Measurements from ENCODE around the gene GPER1.

Gene GPER1

DNA sequence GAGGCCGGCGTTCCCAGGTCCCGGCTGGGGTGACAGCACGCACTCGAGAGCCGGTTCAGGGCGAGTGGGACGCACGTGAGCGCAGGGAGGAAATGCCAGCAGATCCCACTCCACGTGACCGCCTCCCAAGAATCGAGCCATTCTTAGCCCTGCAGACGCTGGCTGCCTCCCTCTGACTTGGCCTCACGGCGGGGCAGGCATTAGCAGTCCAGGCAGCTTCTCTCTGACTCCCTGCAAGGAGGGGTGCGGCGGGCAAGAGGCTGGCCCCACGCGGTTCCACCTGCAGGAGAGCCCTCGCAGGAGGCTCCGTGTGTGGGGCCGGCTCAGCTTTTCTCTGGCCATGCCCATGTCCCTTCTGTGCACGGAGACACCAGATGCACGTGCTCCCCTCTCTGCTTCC lies 33.5 kb upstream of the GPER1 start:
- DNase-seq: no peak

DNA sequence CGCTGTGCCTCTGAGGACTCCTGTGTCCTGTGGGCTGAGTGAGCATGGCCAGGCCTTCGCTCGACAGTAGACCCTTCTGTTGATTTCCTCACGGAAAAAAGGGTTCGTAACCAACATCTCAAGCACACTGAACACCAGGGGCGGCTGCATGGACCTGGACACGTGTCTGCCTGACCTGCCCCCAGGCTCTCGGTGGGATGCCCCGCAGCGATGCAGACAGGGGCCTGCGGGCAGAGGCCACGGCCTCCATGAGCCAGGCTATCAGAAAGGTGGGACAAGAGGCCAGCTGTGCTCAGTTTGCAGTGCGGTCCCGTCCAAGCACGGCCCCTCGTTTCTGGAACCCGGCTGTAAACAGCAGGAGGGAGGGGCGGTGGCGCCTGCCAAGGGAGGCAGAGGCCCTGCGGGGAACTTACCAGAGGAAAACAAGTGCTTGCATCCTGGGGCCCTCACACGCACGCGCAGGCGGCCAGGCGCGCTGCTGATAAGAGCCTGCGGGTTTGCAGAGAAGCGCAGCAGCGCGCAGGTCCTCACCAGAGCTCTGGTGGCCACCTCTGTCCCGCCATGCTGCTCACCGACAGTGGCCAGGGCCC lies 33.0 kb upstream of the GPER1 start:
- peak; percentile 68 for DNase-seq

GRCh38 chr7:1055491-1055955 lies 32.4 kb upstream of the GPER1 start:
- DNase-seq: no peak

DNA sequence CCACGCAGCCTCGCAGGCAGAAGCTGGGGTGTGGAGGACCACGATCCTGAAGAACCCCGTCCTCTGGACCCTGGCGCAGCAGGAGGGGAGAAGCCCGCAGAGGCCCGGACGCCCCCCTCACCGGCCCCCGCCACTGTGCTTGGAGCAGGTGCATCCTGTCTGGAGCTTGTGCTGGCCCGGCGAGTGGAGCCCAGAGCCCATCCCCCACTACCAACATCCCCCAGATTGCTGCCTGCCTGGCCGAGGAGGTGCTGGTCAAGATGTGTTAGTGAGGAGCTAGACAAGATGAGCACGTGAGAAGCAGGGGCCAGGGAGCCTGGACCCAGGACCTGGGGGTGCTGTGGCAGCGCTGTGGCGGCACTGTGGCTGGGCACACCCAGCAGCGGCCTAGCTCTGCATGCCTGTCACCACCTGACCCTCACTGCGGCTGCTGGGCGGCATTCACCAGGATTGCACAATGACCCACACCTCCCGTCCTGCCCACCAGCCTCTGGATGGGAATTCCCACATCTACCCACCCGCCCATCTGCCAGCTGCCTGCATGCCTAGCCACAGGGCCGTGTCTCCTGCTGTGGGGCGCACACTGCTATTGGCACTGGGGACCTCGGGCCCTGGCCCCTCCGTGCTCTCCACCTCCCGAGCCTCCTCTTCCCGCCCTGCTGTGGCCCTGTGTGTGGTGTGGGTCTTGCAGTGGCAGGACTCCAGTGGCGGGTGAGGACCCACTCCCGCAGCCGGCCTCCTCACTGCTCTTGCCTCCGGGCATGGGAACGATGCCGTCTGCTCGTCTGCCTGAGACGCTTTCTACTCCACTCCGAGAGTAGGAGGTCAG lies 31.7 kb upstream of the GPER1 start:
- DNase-seq: no peak

- no peak for DNase-seq
Observed at GRCh38 chr7:1056785-1057410, 31.0 kb upstream of the GPER1 start.

GRCh38 chr7:1057416-1058291 lies 30.3 kb upstream of the GPER1 start:
- DNase-seq: no peak

DNA sequence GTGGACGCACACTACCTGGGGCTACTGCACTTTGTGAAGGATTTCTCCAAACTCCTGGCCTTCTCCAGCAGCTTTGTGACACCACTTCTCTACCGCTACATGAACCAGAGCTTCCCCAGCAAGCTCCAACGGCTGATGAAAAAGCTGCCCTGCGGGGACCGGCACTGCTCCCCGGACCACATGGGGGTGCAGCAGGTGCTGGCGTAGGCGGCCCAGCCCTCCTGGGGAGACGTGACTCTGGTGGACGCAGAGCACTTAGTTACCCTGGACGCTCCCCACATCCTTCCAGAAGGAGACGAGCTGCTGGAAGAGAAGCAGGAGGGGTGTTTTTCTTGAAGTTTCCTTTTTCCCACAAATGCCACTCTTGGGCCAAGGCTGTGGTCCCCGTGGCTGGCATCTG lies 29.6 kb upstream of the GPER1 start:
- DNase-seq: no peak

DNA sequence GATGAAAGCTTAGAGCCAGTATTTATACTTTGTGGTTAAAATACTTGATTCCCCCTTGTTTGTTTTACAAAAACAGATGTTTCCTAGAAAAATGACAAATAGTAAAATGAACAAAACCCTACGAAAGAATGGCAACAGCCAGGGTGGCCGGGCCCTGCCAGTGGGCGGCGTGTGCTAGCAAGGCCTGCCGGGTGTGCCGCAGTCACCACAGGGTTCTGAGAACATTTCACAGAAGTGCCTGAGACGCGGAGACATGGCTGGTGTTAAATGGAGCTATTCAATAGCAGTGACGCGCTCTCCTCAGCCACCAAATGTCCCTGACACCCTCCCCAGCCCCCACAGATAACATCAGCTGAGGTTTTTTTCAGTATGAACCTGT lies 29.1 kb upstream of the GPER1 start:
- DNase-seq: no peak

GRCh38 chr7:1059200-1060091 lies 28.5 kb upstream of the GPER1 start:
- DNase-seq: peak; percentile 53

DNA sequence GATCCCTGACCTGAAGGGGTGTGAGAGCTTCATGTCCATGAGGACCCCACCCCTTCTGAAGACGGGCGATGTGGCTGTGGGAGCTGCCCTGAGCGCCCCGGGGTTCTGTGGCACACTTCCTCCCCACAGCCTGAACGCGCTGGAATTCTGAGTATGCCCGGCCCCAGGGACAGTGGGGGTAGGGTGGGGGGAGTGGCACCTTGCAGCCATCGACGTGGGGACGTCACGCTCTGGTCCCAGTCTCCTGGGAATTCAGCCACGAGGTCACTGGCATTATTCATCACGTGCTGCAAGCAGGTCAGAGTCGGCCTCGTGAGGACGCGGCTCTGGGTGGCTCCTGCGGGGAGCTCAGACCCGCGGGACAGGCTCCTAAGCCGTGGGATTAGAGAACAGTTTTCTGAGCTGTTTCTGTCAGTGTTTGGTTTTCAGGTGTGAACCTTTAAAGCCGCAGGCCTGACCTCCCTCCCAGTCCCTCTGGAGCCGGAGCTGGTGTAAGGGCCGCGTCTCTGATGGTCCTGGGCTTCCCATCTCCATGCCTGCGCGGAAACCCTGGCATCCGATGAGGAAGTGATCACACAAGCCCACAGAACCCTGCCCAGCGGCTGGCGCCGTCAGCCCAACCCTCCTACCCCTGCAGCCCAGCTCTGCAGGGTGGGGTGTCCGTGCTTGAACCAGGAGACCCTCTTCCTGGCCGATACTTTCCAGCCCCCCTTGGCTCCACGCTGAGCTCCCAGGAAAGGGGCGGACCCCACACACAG lies 27.4 kb upstream of the GPER1 start:
- no peak for DNase-seq

- no peak for DNase-seq
Observed at GRCh38 chr7:1061180-1061579, 26.7 kb upstream of the GPER1 start.

DNA sequence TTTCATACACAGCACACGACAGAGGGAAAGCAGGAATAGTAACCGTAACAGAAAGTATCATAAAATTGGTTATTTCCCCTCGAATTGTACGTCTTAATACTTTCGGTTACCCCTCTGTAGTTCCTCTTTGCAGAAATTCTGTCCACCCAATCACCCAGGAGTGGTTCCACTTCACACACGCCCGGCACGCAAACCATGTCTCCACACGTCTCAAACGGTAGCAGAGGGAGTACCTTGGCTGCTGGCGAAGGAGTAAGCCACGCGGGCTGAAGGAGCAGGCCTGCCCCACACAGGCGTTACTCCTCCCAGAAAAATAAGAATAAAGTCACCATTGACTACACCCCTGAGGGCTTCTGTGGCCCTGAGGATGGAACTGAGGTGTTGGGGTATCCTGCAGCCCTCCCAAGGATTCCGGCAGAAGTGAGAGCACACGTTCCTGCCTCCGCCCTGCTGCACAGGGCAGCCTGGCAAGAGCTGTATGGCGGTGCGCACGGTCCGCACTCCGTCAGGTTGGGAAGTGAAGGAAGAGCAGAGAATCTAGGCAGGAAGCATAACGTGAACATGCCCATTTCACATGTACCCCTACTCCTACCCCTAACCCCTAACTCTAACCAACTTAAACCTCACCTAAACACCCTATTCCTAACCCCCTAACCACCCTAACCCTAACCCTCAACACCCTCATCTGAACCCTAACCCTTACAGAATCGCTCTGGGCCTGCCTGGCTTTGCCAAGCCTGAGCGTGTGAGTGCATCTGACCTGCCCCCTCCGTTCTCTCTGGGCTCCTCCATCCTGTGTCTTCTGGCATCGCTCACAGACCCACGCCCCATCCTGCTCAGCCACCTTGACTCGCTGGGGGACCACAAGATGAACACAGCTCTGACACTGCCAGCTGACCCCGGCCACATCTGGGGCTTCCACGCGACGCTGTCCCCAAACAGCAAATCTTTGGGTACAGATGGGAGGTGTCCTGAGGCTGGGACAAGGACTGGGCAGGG lies 25.3 kb upstream of the GPER1 start:
- DNase-seq: no peak

DNA sequence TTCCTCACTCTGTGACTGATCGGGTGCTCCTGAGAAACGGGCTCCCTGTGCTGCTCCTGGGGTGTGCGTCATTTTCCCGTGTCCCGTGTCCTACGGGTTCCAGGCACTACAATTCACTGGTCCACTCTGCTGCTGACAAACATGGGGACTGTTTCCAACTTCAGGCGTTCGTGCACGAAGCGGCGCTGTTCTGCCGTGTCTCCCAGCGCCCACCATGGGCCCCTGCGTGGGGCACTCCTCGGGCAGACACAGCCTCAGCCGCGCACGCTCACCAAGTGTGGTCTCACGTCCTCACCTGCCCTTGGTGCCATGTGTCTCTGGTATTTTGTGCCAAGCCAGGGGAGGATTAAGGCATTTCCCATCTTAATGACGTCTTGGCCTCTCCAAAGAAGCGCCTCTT lies 24.6 kb upstream of the GPER1 start:
- no peak for DNase-seq

GRCh38 chr7:1064581-1064980 lies 23.3 kb upstream of the GPER1 start:
- DNase-seq: no peak

DNA sequence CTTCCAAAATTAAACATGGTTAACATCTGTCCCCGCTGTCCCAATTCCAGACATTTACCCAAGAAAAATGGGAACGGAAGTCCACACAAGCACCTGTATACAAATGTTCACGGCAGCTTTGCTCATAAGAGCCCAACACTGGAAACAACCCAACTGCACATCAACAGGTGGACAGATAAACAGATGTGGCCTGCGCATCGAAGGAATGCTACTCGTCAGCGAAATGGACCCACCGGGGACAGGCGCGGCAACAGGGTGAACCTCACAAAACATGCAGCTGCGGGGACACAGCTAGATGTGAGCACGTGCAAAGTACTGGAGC lies 22.7 kb upstream of the GPER1 start:
- DNase-seq: no peak

- DNase-seq: peak; percentile 89
Observed at GRCh38 chr7:1065585-1066241, 22.2 kb upstream of the GPER1 start.

- DNase-seq: no peak
Observed at GRCh38 chr7:1066242-1066588, 21.7 kb upstream of the GPER1 start.

DNA sequence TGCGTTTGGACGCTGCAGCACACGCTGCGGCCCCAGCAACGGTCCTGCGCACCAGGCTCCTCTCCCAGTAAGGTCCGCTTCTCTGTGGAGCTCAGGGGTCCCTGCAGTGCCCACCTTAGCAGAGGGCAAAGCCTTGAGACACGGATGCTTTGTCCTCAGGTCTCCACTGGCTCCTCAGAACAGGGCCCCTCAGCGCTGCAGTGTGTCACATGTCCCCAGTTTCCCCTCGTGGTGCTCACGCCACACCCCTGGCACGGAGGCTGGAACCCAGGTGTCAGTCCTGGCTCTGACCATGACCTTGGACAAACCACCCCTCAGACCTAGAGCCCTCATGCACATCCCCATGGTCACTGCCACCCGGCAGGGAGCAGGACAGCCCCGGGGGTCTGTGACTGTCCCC lies 19.9 kb upstream of the GPER1 start:
- no peak for DNase-seq

DNA sequence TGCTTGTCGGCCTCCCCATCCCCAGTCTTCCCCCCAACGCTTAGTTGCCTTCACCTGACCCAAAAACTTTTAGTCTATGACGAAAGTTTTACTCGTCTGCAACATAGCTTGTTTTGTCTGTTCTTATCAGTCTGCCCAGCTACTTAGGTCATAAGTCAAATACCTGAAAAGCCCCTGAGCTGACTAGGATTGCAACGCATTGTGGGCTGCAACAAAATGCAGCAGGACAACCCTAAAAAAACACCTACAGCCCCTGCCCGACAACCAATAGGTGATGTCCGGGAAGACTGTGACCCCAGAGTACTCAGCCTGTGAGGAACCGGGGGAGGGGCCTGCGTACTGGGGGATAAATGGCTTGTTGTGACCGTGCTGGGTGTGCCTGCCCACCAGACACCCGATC lies 19.3 kb upstream of the GPER1 start:
- DNase-seq: no peak

DNA sequence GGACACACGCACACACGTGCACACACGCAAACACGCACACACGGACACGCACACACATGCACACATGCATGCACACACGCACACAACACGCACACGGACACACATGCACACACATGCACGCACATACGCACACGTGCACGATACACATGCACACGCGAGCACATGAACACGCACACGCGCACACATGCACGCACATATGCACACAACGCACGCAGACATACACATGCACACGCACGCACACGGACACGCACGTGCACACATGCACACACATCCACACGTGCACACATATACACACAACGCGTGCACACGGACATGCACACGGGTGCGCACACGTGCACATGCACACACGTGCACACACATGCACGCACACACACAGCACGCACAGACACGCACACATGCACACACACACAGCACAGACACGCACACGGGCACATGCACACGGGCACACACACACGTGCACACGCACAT lies 17.3 kb upstream of the GPER1 start:
- no peak for DNase-seq
